ENCODE measurements around the gene SELENON.

GRCh38 chr1:25847929-25848328 lies 47.9 kb downstream of the SELENON start:
- TF ChIP-seq TAF1 (IDR thresholded peaks at IDR 0.05; ENCODE audit: low read depth, low read length) = no peak
- TF ChIP-seq POLR2AphosphoS5 (IDR thresholded peaks at IDR 0.05; ENCODE audit: low read depth, low read length) = no peak
- TF ChIP-seq POLR2A (IDR thresholded peaks at IDR 0.05; ENCODE audit: low read depth, low read length) = no peak
- TF ChIP-seq SPI1 (IDR thresholded peaks at IDR 0.05; ENCODE audit: low read depth, low read length) = no peak
- no peak for TF ChIP-seq POU2F2 (IDR thresholded peaks at IDR 0.05; ENCODE audit: low read depth, low read length)

All from GM12891 (cell line).